OCI-LY1 (cell line): ENCODE measurements around the gene CLSTN2.

ENCODE experiments used
- H2AFZ ChIP-seq: fragments of 200-600 bp; sonication (generic), shearing (Covaris generic); 2 replicates; pipeline ENCODE4 v1.6.0; 2014; ENCODE audit warnings: antibody characterized with exemption, mild to moderate bottlenecking, low read length
- H3F3A ChIP-seq: fragments of 200-600 bp; sonication (generic), shearing (Covaris generic); 2 replicates; pipeline ENCODE4 v1.6.0; 2014; ENCODE audit warnings: mild to moderate bottlenecking, antibody characterized with exemption, low read length, moderate library complexity; ENCODE audit not compliant: insufficient read depth
- H3K27ac ChIP-seq: fragments of 200-600 bp; sonication (generic); 2 replicates; pipeline ENCODE4 v1.5.1; 2014; ENCODE audit warnings: low read length, mixed run types, mild to moderate bottlenecking, low read depth; ENCODE audit not compliant: poor library complexity, severe bottlenecking
- H3K27me3 ChIP-seq: fragments of 200-600 bp; sonication (generic); 2 replicates; pipeline ENCODE4 v1.6.0; 2014; ENCODE audit warnings: antibody characterized with exemption, mild to moderate bottlenecking, low read length, moderate library complexity; ENCODE audit not compliant: insufficient read depth
- H3K36me3 ChIP-seq: fragments of 200-600 bp; sonication (generic); 2 replicates; pipeline ENCODE4 v1.6.1; 2014; ENCODE audit warnings: mild to moderate bottlenecking, antibody characterized with exemption, low read length, moderate library complexity, mixed read lengths; ENCODE audit not compliant: insufficient read depth
- H3K4me1 ChIP-seq: fragments of 200-600 bp; sonication (generic); 2 replicates; pipeline ENCODE4 v1.5.1; 2014; ENCODE audit warnings: mild to moderate bottlenecking, low read length, moderate library complexity; ENCODE audit not compliant: insufficient read depth, severe bottlenecking
- H3K4me2 ChIP-seq: fragments of 200-600 bp; sonication (generic), shearing (Covaris generic); 2 replicates; pipeline ENCODE4 v1.6.1; 2014; ENCODE audit warnings: low read length
- H3K4me3 ChIP-seq: fragments of 200-600 bp; sonication (generic); 2 replicates; pipeline ENCODE4 v1.5.1; 2014; ENCODE audit warnings: low read length, low read depth, mild to moderate bottlenecking, mixed read lengths; ENCODE audit not compliant: poor library complexity, severe bottlenecking
- H3K79me2 ChIP-seq: fragments of 200-600 bp; shearing (Covaris generic); 2 replicates; pipeline ENCODE4 v1.6.1; 2016; ENCODE audit warnings: mixed run types, low read length, mixed read lengths; ENCODE audit not compliant: insufficient read depth
- H3K9ac ChIP-seq: fragments of 200-600 bp; sonication (generic), shearing (Covaris generic); 2 replicates; pipeline ENCODE4 v1.6.1; 2014; ENCODE audit warnings: mild to moderate bottlenecking, low read length, mixed read lengths
- H3K9me2 ChIP-seq: fragments of 200-600 bp; sonication (generic), shearing (Covaris generic); 2 replicates; pipeline ENCODE4 v1.6.1; 2014; ENCODE audit warnings: low read depth, mild to moderate bottlenecking, low read length, mixed read lengths
- H3K9me3 ChIP-seq: fragments of 200-600 bp; shearing (Covaris generic); 2 replicates; pipeline ENCODE4 v1.6.1; 2014; ENCODE audit warnings: low read length, mixed read lengths
- H4K20me1 ChIP-seq: fragments of 200-600 bp; sonication (generic), shearing (Covaris generic); 2 replicates; pipeline ENCODE4 v1.6.0; 2016; ENCODE audit warnings: mild to moderate bottlenecking, low read length; ENCODE audit not compliant: insufficient read depth
- CTCF ChIP-seq: fragments of 200-600 bp; sonication (generic), shearing (Covaris generic); IDR thresholded peaks from 2 replicates; pipeline ENCODE4 v1.5.1; 2017; ENCODE audit warnings: mild to moderate bottlenecking, antibody characterized with exemption, low read length, moderate library complexity, mixed read lengths
- EZH2 ChIP-seq: fragments of 200-600 bp; sonication (generic), shearing (Covaris generic); IDR thresholded peaks from 2 replicates; pipeline ENCODE4 v1.8.0; 2017; ENCODE audit warnings: borderline replicate concordance, mixed run types, mild to moderate bottlenecking, antibody characterized with exemption, low read length, moderate library complexity, mixed read lengths

Gene CLSTN2

GRCh38 chr3:139916271-139916670 lies 18.7 kb upstream of the CLSTN2 start:
- no peaks in the 10 kb centered on the region for H3K9me2 ChIP-seq
- no peaks in the 10 kb centered on the region for H3K4me1 ChIP-seq
- no peaks in the 10 kb centered on the region for H3K9me3 ChIP-seq
- H3K36me3 ChIP-seq: no peaks in the 10 kb centered on the region
- H3K27me3 ChIP-seq: no peaks in the 10 kb centered on the region
- H2AFZ ChIP-seq: no peak overlapping the region
- H3K27ac ChIP-seq: no peak overlapping the region
- H3K4me3 ChIP-seq: no peak overlapping the region
- no peak overlapping the region for H3K4me2 ChIP-seq
- H3F3A ChIP-seq: no peaks in the 10 kb centered on the region
- no peaks in the 10 kb centered on the region for H4K20me1 ChIP-seq
- TF ChIP-seq CTCF (no peak), EZH2 (no peak)
- H3K9ac ChIP-seq: no peak overlapping the region
- no peaks in the 10 kb centered on the region for H3K79me2 ChIP-seq

GRCh38 chr3:139917226-139917785 lies 17.7 kb upstream of the CLSTN2 start:
- no peak overlapping the region for H3K4me2 ChIP-seq
- no peak for TF ChIP-seq CTCF
- no peak for TF ChIP-seq EZH2
- H4K20me1 ChIP-seq: no peaks in the 10 kb centered on the region
- no peaks in the 10 kb centered on the region for H3K79me2 ChIP-seq
- H2AFZ ChIP-seq: no peak overlapping the region
- H3K4me1 ChIP-seq: no peaks in the 10 kb centered on the region
- H3K9ac ChIP-seq: no peak overlapping the region
- H3K36me3 ChIP-seq: no peaks in the 10 kb centered on the region
- H3F3A ChIP-seq: no peaks in the 10 kb centered on the region
- no peaks in the 10 kb centered on the region for H3K27me3 ChIP-seq
- H3K27ac ChIP-seq: no peak overlapping the region
- H3K4me3 ChIP-seq: no peak overlapping the region
- H3K9me3 ChIP-seq: no peaks in the 10 kb centered on the region
- no peaks in the 10 kb centered on the region for H3K9me2 ChIP-seq

- Histone ChIP-seq H4K20me1 (no peaks in the 10 kb centered on the region), H3K4me1 (no peaks in the 10 kb centered on the region), H3K4me3 (no peak overlapping the region), H3F3A (no peaks in the 10 kb centered on the region), H2AFZ (no peak overlapping the region), H3K79me2 (no peaks in the 10 kb centered on the region), H3K9me3 (no peaks in the 10 kb centered on the region), H3K27ac (no peak overlapping the region), H3K27me3 (no peaks in the 10 kb centered on the region), H3K4me2 (no peak overlapping the region), H3K36me3 (no peaks in the 10 kb centered on the region), H3K9me2 (no peaks in the 10 kb centered on the region), H3K9ac (no peak overlapping the region)
- TF ChIP-seq EZH2: no peak
- TF ChIP-seq CTCF: no peak
Measured at GRCh38 chr3:139928708-139929505, 6.1 kb upstream of the CLSTN2 start.
